Tibial artery (tissue), 4 donors: ENCODE measurements around the gene GGACT.

Source experiments
- DNase-seq, 2 donors: peaks; one replicate each; pipeline ENCODE4 v3.0.0-alpha.2; 2019
- H3K27ac ChIP-seq, 2 donors: fragments of 200-600 bp; sonication (generic) in 1 of 2; 1 replicate in 1 of 2; 2 replicates in 1 of 2; pipeline ENCODE4 v1.5.1; 2018 to 2019; ENCODE audit warnings: mild to moderate bottlenecking in 1 of 2
- H3K27me3 ChIP-seq, 2 donors: fragments of 200-600 bp; sonication (generic) in 1 of 2; one replicate each; pipeline versions ENCODE4 v1.5.1 to v1.6.0; 2016 to 2019
- H3K36me3 ChIP-seq, 3 donors: fragments of 200-600 bp; sonication (generic) in 2 of 3; one replicate each; pipeline ENCODE4 v1.5.1; 2016 to 2019; ENCODE audit warnings: mild to moderate bottlenecking in 2 of 3
- H3K4me1 ChIP-seq, 4 donors: fragments of 200-600 bp; sonication (generic) in 2 of 4; 1 replicate in 3 of 4; 2 replicates in 1 of 4; pipeline ENCODE4 v1.5.1; 2016 to 2019
- H3K4me3 ChIP-seq, 2 donors: fragments of 200-600 bp; sonication (generic) in 1 of 2; 1 replicate in 1 of 2; 2 replicates in 1 of 2; pipeline ENCODE4 v1.5.1; 2018 to 2019; ENCODE audit warnings: mild to moderate bottlenecking in 2 of 2
- H3K9me3 ChIP-seq, 3 donors: fragments of 200-600 bp; sonication (generic) in 1 of 3; one replicate each; pipeline ENCODE4 v1.5.1; 2016 to 2019
- CTCF ChIP-seq, 2 experiments: fragments of 200-600 bp in 1 of 2; fragments of 450-650 bp in 1 of 2; IDR thresholded peaks; one replicate each; pipeline ENCODE4 v1.5.1; 2017 to 2019; ENCODE audit warnings: antibody characterized with exemption in 2 of 2, mild to moderate bottlenecking in 1 of 2, moderate library complexity in 1 of 2
- intact Hi-C: fragments of 100-400 bp; cut with DNase I; formaldehyde crosslinking; loops from one replicate; pipeline ENCODE4 v1.15.0; 2023; ENCODE audit warnings: low total_unique reads

The GGACT gene

GRCh38 chr13:100549316-100549715 is 39.3 kb downstream of the GGACT start:
- Histone ChIP-seq H3K27me3 (no peaks in the 10 kb centered on the region), H3K4me1 (peaks cover 0 to 14% (median 10%) of the 10 kb centered on the region in 4 donors), H3K27ac (no peak overlapping the region), H3K4me3 (no peak overlapping the region), H3K9me3 (no peaks in the 10 kb centered on the region), H3K36me3 (no peaks in the 10 kb centered on the region)
- no peak for TF ChIP-seq CTCF (IDR thresholded peaks at IDR 0.05)
- intact Hi-C loops, result no loop called here
- DNase-seq, result peak in 1 of 2 donors; percentile 33

- intact Hi-C loops, result no loop called here
- no peaks in the 10 kb centered on the region for H3K9me3 ChIP-seq
- H3K27ac ChIP-seq, result peak overlapping the region; percentile 61 to 63
- peaks cover 0 to 14% (median 10%) of the 10 kb centered on the region in 4 donors for H3K4me1 ChIP-seq
- no peak overlapping the region for H3K4me3 ChIP-seq
- no peak for TF ChIP-seq CTCF (IDR thresholded peaks at IDR 0.05)
- DNase-seq, result peak in 1 of 2 donors; percentile 68
- no peaks in the 10 kb centered on the region for H3K36me3 ChIP-seq
- H3K27me3 ChIP-seq, result no peaks in the 10 kb centered on the region
These were observed 40.8 kb downstream of the GGACT start for GRCh38 chr13:100547791-100548201.

- Histone ChIP-seq H3K36me3 (no peaks in the 10 kb centered on the region), H3K27ac (peak overlapping the region in 1 of 2 donors; percentile 63), H3K9me3 (no peaks in the 10 kb centered on the region), H3K27me3 (no peaks in the 10 kb centered on the region), H3K4me3 (no peak overlapping the region), H3K4me1 (peaks cover 0 to 14% (median 10%) of the 10 kb centered on the region in 4 donors)
- peak in 1 of 2 donors; percentile 60 for DNase-seq
- intact Hi-C loops, result no loop called here
- no peak for TF ChIP-seq CTCF (IDR thresholded peaks at IDR 0.05)
These were observed 41.7 kb downstream of the GGACT start for GRCh38 chr13:100546713-100547405.

- no peak for DNase-seq
- Histone ChIP-seq H3K4me3 (no peak overlapping the region), H3K36me3 (no peaks in the 10 kb centered on the region), H3K27me3 (no peaks in the 10 kb centered on the region), H3K4me1 (peaks cover 0 to 14% (median 10%) of the 10 kb centered on the region in 4 donors), H3K9me3 (no peaks in the 10 kb centered on the region), H3K27ac (no peak overlapping the region)
- TF ChIP-seq CTCF (IDR thresholded peaks at IDR 0.05), result no peak
- intact Hi-C loops, result no loop called here
These were observed 42.9 kb downstream of the GGACT start for GRCh38 chr13:100545684-100546061.

- no peak overlapping the region for H3K27ac ChIP-seq
- intact Hi-C loops, result no loop called here
- no peaks in the 10 kb centered on the region for H3K27me3 ChIP-seq
- H3K4me3 ChIP-seq, result no peak overlapping the region
- DNase-seq, result peak in 1 of 2 donors; percentile 67
- H3K36me3 ChIP-seq, result no peaks in the 10 kb centered on the region
- no peak for TF ChIP-seq CTCF (IDR thresholded peaks at IDR 0.05)
- peaks cover 0 to 14% (median 10%) of the 10 kb centered on the region in 4 donors for H3K4me1 ChIP-seq
- H3K9me3 ChIP-seq, result no peaks in the 10 kb centered on the region
These were observed 43.5 kb downstream of the GGACT start for GRCh38 chr13:100544866-100545683.
